A549 (cell line): ENCODE data around the gene DHDH. TPM values are rescaled to one million over a fixed set of nuclear protein-coding genes. Genes with fewer than 3 reads are reported as not detected.

Experiments used
- ATAC-seq, 2 experiments: fragments of 200-7000 bp in 1 of 2; fragments of >200 bp in 1 of 2; cut with Nextera tagmentation in 1 of 2; cut with Tn5 transposase in 1 of 2; 3 replicates each; pipeline versions ENCODE4 v1.8.0 to v1.9.1; 2018 to 2020; ENCODE audit warnings: mild to moderate bottlenecking in 1 of 2, moderate library complexity in 1 of 2
- CTCF ChIA-PET: fragments of 300-600 bp; sonication (Branson Sonifier 250); formaldehyde crosslinking; extraction: SDS; loops from one replicate; lab custom pipeline; 2021; ENCODE audit warnings: antibody characterized with exemption, inconsistent platforms; lab: Yijun Ruan, JAX
- POLR2A ChIA-PET: fragments of 350-600 bp; formaldehyde crosslinking; extraction: SDS; loops from one replicate; lab custom pipeline; 2021; ENCODE audit warnings: antibody characterized with exemption, inconsistent platforms; lab: Yijun Ruan, JAX
- DNase-seq, 2 experiments: peaks; one replicate each; pipeline versions ENCODE4 v3.0.0 to v3.0.0-alpha.2; 2011 to 2016; ENCODE audit warnings: low read depth in 1 of 2, low spot score in 1 of 2
- FAIRE-seq: peaks from 2 replicates; lab custom pipeline; 2011; peaks lifted over from hg19 to GRCh38; lab: Jason Lieb, UNC
- H3K27ac ChIP-seq, 2 experiments: fragments of >200 bp; sonication (Bioruptor Twin); formaldehyde crosslinking; 3 replicates each; pipeline ENCODE4 v1.5.1; 2016 to 2017
- H3K4me1 ChIP-seq: fragments of >200 bp; sonication (Bioruptor Twin); formaldehyde crosslinking; 3 replicates; pipeline ENCODE4 v1.6.1; 2016
- H3K4me2 ChIP-seq: fragments of >200 bp; sonication (Bioruptor Twin); formaldehyde crosslinking; 3 replicates; pipeline ENCODE4 v1.6.1; 2016
- H3K4me3 ChIP-seq: fragments of >200 bp; sonication (Bioruptor Twin); formaldehyde crosslinking; 3 replicates; pipeline ENCODE4 v1.5.1; 2016
- H3K9me3 ChIP-seq: fragments of >200 bp; sonication (Bioruptor Twin); formaldehyde crosslinking; 3 replicates; pipeline ENCODE4 v1.6.1; 2016
- BHLHE40 ChIP-seq: IDR thresholded peaks from 2 replicates; pipeline ENCODE4 v1.6.1; 2012; ENCODE audit warnings: low read depth, low read length, inconsistent platforms
- CBX2 ChIP-seq: fragments of 200-600 bp; sonication (generic); IDR thresholded peaks from 2 replicates; pipeline ENCODE4 v1.6.1; 2016; ENCODE audit warnings: low read depth, mild to moderate bottlenecking, borderline replicate concordance
- CEBPB ChIP-seq, 2 experiments: fragments of >200 bp in 1 of 2; sonication (Bioruptor Twin) in 1 of 2; formaldehyde crosslinking in 1 of 2; IDR thresholded peaks; 2 replicates each; pipeline ENCODE4 v1.6.1; 2012 to 2016
- CHD2 ChIP-seq: fragments of 150-350 bp; IDR thresholded peaks from 2 replicates; pipeline ENCODE4 v1.6.1; 2014; ENCODE audit warnings: low read length; ENCODE audit not compliant: partially characterized antibody
- CHD4 ChIP-seq: fragments of 200-600 bp; sonication (generic); IDR thresholded peaks from 2 replicates; pipeline ENCODE4 v1.6.1; 2016; ENCODE audit warnings: antibody characterized with exemption, mild to moderate bottlenecking, borderline replicate concordance
- E2F6 ChIP-seq: IDR thresholded peaks from 2 replicates; pipeline ENCODE4 v1.6.1; 2012; ENCODE audit warnings: low read depth, borderline replicate concordance
- EHF ChIP-seq: fragments of 250-450 bp; sonication (Bioruptor Pico); IDR thresholded peaks from 2 replicates; pipeline ENCODE4 v1.5.0; 2020; ENCODE audit warnings: mild to moderate bottlenecking
- EP300 ChIP-seq, 2 experiments: fragments of >200 bp; sonication (Bioruptor Twin); formaldehyde crosslinking; IDR thresholded peaks; 2 replicates in 1 of 2; 3 replicates in 1 of 2; pipeline ENCODE4 v1.6.1; 2016 to 2017
- ESRRA ChIP-seq: fragments of 150-350 bp; IDR thresholded peaks from 2 replicates; pipeline ENCODE4 v1.6.1; 2014; ENCODE audit warnings: mild to moderate bottlenecking, low read length, borderline replicate concordance
- FOSB ChIP-seq: fragments of 250-450 bp; sonication (Bioruptor Pico); IDR thresholded peaks from 2 replicates; pipeline ENCODE4 v1.5.0; 2020; ENCODE audit warnings: mild to moderate bottlenecking, moderate library complexity
- GATA3 ChIP-seq: IDR thresholded peaks from 2 replicates; pipeline ENCODE4 v1.6.1; 2012; ENCODE audit warnings: borderline replicate concordance
- HEYL ChIP-seq: fragments of 250-450 bp; sonication (Bioruptor Pico); IDR thresholded peaks from 2 replicates; pipeline ENCODE4 v1.8.0; 2021; ENCODE audit warnings: mild to moderate bottlenecking, moderate library complexity
- HOXA7 ChIP-seq: fragments of 250-450 bp; sonication (Bioruptor Pico); IDR thresholded peaks from 2 replicates; pipeline ENCODE4 v1.5.0; 2020; ENCODE audit warnings: mild to moderate bottlenecking, moderate library complexity
- JUN ChIP-seq, 2 experiments: fragments of >200 bp; sonication (Bioruptor Twin); formaldehyde crosslinking; IDR thresholded peaks; 2 replicates in 1 of 2; 3 replicates in 1 of 2; pipeline ENCODE4 v1.6.1; 2016 to 2017
- KDM5A ChIP-seq: fragments of 200-600 bp; sonication (generic); IDR thresholded peaks from 2 replicates; pipeline ENCODE4 v1.6.1; 2016; ENCODE audit warnings: antibody characterized with exemption, mild to moderate bottlenecking
- MAZ ChIP-seq: fragments of 150-350 bp; IDR thresholded peaks from 2 replicates; pipeline ENCODE4 v1.6.1; 2014; ENCODE audit warnings: antibody characterized with exemption, low read depth, low read length, borderline replicate concordance
- MYC ChIP-seq: IDR thresholded peaks from 2 replicates; pipeline ENCODE4 v1.6.1; 2012; ENCODE audit warnings: mild to moderate bottlenecking, inconsistent platforms, low read length, improper control_type of control experiment, borderline replicate concordance
- NFE2L2 ChIP-seq: fragments of 150-350 bp; conservative IDR thresholded peaks from 2 replicates; pipeline ENCODE4 v1.6.1; 2014; ENCODE audit warnings: low read length
- PHF8 ChIP-seq: fragments of 200-600 bp; sonication (generic); IDR thresholded peaks from 2 replicates; pipeline ENCODE4 v1.6.1; 2016; ENCODE audit warnings: low read depth, mild to moderate bottlenecking, antibody characterized with exemption, moderate library complexity, borderline replicate concordance
- POLR2A ChIP-seq: IDR thresholded peaks from 2 replicates; pipeline ENCODE4 v1.6.1; 2012; ENCODE audit warnings: mild to moderate bottlenecking, low read length
- RARB ChIP-seq: fragments of 250-450 bp; sonication (Bioruptor Pico); IDR thresholded peaks from 2 replicates; pipeline ENCODE4 v1.8.0; 2021; ENCODE audit warnings: mild to moderate bottlenecking, moderate library complexity
- RCOR1 ChIP-seq: fragments of 150-350 bp; IDR thresholded peaks from 2 replicates; pipeline ENCODE4 v1.6.1; 2014; ENCODE audit warnings: antibody characterized with exemption, low read length, low read depth
- REST ChIP-seq: fragments of 200-600 bp; sonication (generic); IDR thresholded peaks from 2 replicates; pipeline ENCODE4 v1.6.1; 2016; ENCODE audit warnings: antibody characterized with exemption, mild to moderate bottlenecking, moderate library complexity
- TFCP2L1 ChIP-seq: fragments of 250-450 bp; sonication (Bioruptor Pico); IDR thresholded peaks from 2 replicates; pipeline ENCODE4 v1.5.0; 2021; ENCODE audit warnings: mild to moderate bottlenecking
- TP53 ChIP-seq: fragments of 250-450 bp; sonication (Bioruptor Pico); IDR thresholded peaks from 2 replicates; pipeline ENCODE4 v1.5.0; 2021; ENCODE audit warnings: mild to moderate bottlenecking, moderate library complexity
- USF2 ChIP-seq: fragments of 450-650 bp; IDR thresholded peaks from 2 replicates; pipeline ENCODE4 v1.6.1; 2014; ENCODE audit warnings: antibody characterized with exemption
- ZC3H11A ChIP-seq: fragments of 450-650 bp; IDR thresholded peaks from 2 replicates; pipeline ENCODE4 v1.6.1; 2014; ENCODE audit warnings: antibody characterized with exemption, mild to moderate bottlenecking
- WGBS: methylation state at CpG from one replicate; pipeline ENCODE4 v1.1.6; 2017; ENCODE audit errors: missing lambda C conversion rate; 5-methylcytosine and 5-hydroxymethylcytosine counted together
- polyA plus RNA-seq, 4 experiments: library from polyadenylated mRNA; depleted of rRNA in 3 of 4; stranded (reverse); fragments of >200 nt; fragmentation: RNase III in 1 of 4; extraction: RNeasy Plus Mini Kit Qiagen cat#74134 plus additional on column Dnase treatment in 1 of 4; gene quantifications; 2 replicates in 3 of 4; 3 replicates in 1 of 4; pipeline ENCODE4 v1.2.3, GENCODE V29; 2011 to 2017
- TF ChIP-seq, protein P1 (sequence below): IDR thresholded peaks from 2 replicates; pipeline ENCODE4 v1.6.1; 2012
- TF ChIP-seq, protein P2 (sequence below): IDR thresholded peaks from 2 replicates; pipeline ENCODE4 v1.6.1; 2012

Gene DHDH
- polyA plus RNA-seq, 2 of the 4 experiments (the other 2 are of a cell fraction), result 0.78 to 1.2 TPM

DNA sequence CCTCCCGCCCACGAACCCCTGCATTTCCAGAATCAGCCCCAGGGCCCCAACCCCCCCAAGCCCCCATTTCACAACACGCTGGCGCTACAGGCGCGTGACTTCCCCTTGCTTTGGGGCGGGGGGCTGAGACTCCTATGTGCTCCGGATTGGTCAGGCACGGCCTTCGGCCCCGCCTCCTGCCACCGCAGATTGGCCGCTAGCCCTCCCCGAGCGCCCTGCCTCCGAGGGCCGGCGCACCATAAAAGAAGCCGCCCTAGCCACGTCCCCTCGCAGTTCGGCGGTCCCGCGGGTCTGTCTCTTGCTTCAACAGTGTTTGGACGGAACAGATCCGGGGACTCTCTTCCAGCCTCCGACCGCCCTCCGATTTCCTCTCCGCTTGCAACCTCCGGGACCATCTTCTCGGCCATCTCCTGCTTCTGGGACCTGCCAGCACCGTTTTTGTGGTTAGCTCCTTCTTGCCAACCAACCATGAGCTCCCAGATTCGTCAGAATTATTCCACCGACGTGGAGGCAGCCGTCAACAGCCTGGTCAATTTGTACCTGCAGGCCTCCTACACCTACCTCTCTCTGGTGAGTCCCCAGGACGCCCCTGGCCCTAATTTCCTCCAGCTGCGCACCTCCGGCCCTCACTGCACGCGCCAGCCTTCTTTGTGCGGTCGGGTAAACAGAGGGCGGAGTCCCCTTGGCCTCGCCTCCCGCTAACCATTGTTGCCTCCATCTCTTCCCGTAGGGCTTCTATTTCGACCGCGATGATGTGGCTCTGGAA is 31.7 kb downstream of the DHDH start, which contains the start of gene FTL (continued):
- TF ChIP-seq REST (peak; percentile 55; the same call in 1 of the 2 replicates), TP53 (peak; percentile 34; the same call in 1 of the 2 replicates), KDM5A (no peak), E2F6 (peak; percentile 60; the same call in 1 of the 2 replicates), ZC3H11A (no peak), PHF8 (peak; percentile 82), RCOR1 (no peak), USF2 (peak; percentile 66), EHF (CRISPR knock-in tag) (no peak), CEBPB (IDR thresholded peaks at IDR 0.05) (peak; percentile 94), POLR2A (peak; percentile 99), BHLHE40 (peak; percentile 27; the same call in 1 of the 2 replicates), CBX2 (no peak), EP300 (IDR thresholded peaks at IDR 0.05) (peak in 1 of 2 experiments; percentile 58; a peak in 1 of 5 replicates), JUN (IDR thresholded peaks at IDR 0.05) (peak; percentile 100), ESRRA (no peak), FOSB (CRISPR knock-in tag) (0 out of 2 replicates have a peak, but pooled peaks have one; percentile 27), GATA3 (peak; percentile 60; the same call in 1 of the 2 replicates)
- TF ChIP-seq, protein P1, sequence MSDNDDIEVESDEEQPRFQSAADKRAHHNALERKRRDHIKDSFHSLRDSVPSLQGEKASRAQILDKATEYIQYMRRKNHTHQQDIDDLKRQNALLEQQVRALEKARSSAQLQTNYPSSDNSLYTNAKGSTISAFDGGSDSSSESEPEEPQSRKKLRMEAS, result peak; percentile 57; the same call in 1 of the 2 replicates

- CTCF ChIA-PET, result interaction anchor here (0.6 to 18.4 kb wide), 7 partner anchors 11 to 694 kb away, joined by 3 to 332 read pairs (median 7); partner anchors contain the start of genes GYS1 and RUVBL2
- H3K4me2 ChIP-seq, result peak overlapping the region; percentile 95
- peak; percentile 80; the same call in 1 of the 2 replicates for TF ChIP-seq RARB (CRISPR knock-in tag)
- TF ChIP-seq, protein P1, result peak; percentile 73
- 0 out of 2 replicates have a peak, but pooled peaks have one; percentile 67 for TF ChIP-seq TFCP2L1 (CRISPR knock-in tag)
- no peak for TF ChIP-seq EHF (CRISPR knock-in tag)
- TF ChIP-seq NFE2L2, result 0 out of 2 replicates have a peak, but pooled peaks have one; percentile 34
- TF ChIP-seq PHF8, result 0 out of 2 replicates have a peak, but pooled peaks have one; percentile 4
- peak; percentile 27 for TF ChIP-seq CHD2
- peak; percentile 73 for TF ChIP-seq FOSB (CRISPR knock-in tag)
- 0 out of 2 replicates have a peak, but pooled peaks have one; percentile 29 for TF ChIP-seq HEYL
- TF ChIP-seq CHD4, result no peak
- peak; percentile 72; the same call in 1 of the 2 replicates for TF ChIP-seq MYC
- TF ChIP-seq HOXA7 (CRISPR knock-in tag), result peak; percentile 80; the same call in 1 of the 2 replicates
- TF ChIP-seq MAZ, result no peak
- TF ChIP-seq, protein P2, sequence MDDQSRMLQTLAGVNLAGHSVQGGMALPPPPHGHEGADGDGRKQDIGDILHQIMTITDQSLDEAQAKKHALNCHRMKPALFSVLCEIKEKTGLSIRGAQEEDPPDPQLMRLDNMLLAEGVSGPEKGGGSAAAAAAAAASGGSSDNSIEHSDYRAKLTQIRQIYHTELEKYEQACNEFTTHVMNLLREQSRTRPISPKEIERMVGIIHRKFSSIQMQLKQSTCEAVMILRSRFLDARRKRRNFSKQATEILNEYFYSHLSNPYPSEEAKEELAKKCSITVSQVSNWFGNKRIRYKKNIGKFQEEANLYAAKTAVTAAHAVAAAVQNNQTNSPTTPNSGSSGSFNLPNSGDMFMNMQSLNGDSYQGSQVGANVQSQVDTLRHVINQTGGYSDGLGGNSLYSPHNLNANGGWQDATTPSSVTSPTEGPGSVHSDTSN, result 0 out of 2 replicates have a peak, but pooled peaks have one; percentile 11
- TF ChIP-seq, all 56 proteins: peak for 11
- ATAC-seq (peak in 1 of 2 experiments; percentile 2; a peak in 3 of 6 replicates), DNase-seq (peak; percentile 49 to 90), FAIRE-seq (no peak)
- 1% methylated on average over 36 of the region's 36 CpGs for WGBS
- POLR2A ChIA-PET, result interaction anchor here (0.6 to 9.6 kb wide), 10 partner anchors 8 to 245 kb away, joined by 3 to 175 read pairs (median 6); partner anchors contain the start of genes BAX, GYS1, NUCB1 and PLEKHA4
- H3K4me3 ChIP-seq, result peak overlapping the region; percentile 66
- no peaks in the 10 kb centered on the region for H3K9me3 ChIP-seq
- H3K4me1 ChIP-seq, result peaks cover 62% of the 10 kb centered on the region
- peak overlapping the region; percentile 92 to 96 for H3K27ac ChIP-seq
Observed at GRCh38 chr19:48965806-48966540, 32.5 kb downstream of the DHDH start.
